Measurements from ENCODE around the gene GALNT4.

DNA sequence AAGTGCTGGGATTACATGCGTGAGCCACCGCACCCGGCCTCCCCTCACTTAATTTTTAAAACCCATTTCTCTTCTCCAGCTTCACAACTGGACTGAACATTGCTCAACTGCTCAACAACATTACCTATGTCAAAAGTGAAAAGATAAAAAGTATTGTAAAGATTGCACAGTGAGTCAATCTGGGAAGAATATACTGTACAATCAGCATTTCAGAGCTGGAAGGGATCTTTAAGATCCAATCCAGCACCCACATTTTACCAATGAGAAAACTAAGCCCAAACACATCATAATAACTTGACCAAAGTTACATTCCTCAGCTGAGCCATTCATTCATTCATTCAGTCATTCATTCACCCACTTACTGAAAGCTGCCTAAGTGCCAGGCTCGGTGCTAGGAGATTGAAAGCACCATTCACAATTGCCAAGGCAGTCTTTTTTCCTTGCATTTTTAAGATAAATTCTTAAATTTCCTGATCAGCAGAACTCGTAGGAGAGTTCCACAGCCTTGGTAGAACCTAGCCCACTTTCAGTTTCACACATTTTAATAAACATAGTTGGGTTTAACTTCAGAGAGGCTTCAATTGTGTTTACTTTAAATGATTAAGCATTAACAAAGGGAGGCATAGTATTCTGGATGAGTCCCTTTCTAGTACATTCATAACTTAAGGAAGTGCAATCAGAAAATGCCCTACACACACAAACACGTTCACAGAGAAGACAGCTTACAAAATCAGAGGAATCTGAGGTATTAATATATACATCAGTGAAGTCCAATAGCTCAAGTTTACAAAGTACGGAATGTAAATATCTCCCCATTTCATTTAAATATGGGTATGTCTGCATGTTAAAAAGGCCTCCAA is 3.0 kb downstream of the GALNT4 start:
- TF ChIP-seq EZH2 (IDR thresholded peaks at IDR 0.05; ENCODE audit: low read length, missing control alignments) = no peak
- TF ChIP-seq, protein P1, sequence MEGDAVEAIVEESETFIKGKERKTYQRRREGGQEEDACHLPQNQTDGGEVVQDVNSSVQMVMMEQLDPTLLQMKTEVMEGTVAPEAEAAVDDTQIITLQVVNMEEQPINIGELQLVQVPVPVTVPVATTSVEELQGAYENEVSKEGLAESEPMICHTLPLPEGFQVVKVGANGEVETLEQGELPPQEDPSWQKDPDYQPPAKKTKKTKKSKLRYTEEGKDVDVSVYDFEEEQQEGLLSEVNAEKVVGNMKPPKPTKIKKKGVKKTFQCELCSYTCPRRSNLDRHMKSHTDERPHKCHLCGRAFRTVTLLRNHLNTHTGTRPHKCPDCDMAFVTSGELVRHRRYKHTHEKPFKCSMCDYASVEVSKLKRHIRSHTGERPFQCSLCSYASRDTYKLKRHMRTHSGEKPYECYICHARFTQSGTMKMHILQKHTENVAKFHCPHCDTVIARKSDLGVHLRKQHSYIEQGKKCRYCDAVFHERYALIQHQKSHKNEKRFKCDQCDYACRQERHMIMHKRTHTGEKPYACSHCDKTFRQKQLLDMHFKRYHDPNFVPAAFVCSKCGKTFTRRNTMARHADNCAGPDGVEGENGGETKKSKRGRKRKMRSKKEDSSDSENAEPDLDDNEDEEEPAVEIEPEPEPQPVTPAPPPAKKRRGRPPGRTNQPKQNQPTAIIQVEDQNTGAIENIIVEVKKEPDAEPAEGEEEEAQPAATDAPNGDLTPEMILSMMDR (conservative IDR thresholded peaks at IDR 0.05 in 1 of 2, IDR thresholded peaks at IDR 0.05 in 1 of 2; ENCODE audit: low read depth in 1 of 2, low read length in 2 of 2) = no peak
